Osteocyte (in vitro differentiated cells): ENCODE measurements around the gene PALD1. TPM values are rescaled to one million over a fixed set of nuclear protein-coding genes. Genes with fewer than 3 reads are reported as not detected.

Source experiments
- DNase-seq: peaks from one replicate; pipeline ENCODE4 v3.0.0; 2021; ENCODE audit warnings: mixed read lengths; ENCODE audit not compliant: unreplicated experiment; ENCODE audit errors: extremely low spot score
- H3K27ac Mint-ChIP-seq: one replicate; pipeline ENCODE4 v1.8.0; 2021; ENCODE audit warnings: mild to moderate bottlenecking, mixed read lengths; ENCODE audit not compliant: unreplicated experiment
- H3K27me3 Mint-ChIP-seq: one replicate; pipeline ENCODE4 v1.8.0; 2021; ENCODE audit warnings: mixed read lengths; ENCODE audit not compliant: unreplicated experiment
- H3K36me3 Mint-ChIP-seq: one replicate; pipeline ENCODE4 v1.8.0; 2021; ENCODE audit warnings: mixed read lengths; ENCODE audit not compliant: unreplicated experiment
- H3K4me1 Mint-ChIP-seq: one replicate; pipeline ENCODE4 v1.8.0; 2021; ENCODE audit warnings: mixed read lengths; ENCODE audit not compliant: unreplicated experiment
- H3K4me3 Mint-ChIP-seq: one replicate; pipeline ENCODE4 v1.8.0; 2021; ENCODE audit warnings: mild to moderate bottlenecking, moderate library complexity, mixed read lengths; ENCODE audit not compliant: unreplicated experiment
- H3K9me3 Mint-ChIP-seq: one replicate; pipeline ENCODE4 v1.8.0; 2021; ENCODE audit warnings: mixed read lengths; ENCODE audit not compliant: unreplicated experiment
- total RNA-seq: library from RNA; stranded (reverse); gene quantifications from 2 replicates; pipeline ENCODE4 v1.2.1, GENCODE V29; 2021
- TF ChIP-seq, protein P1 (sequence below): fragments of 200-600 bp; sonication (generic); IDR thresholded peaks from 2 replicates; pipeline ENCODE4 v1.5.0; 2021; ENCODE audit warnings: antibody characterized with exemption, mild to moderate bottlenecking, moderate library complexity

Gene PALD1
- total RNA-seq, 1 donor from 2014 or later = 3.1 TPM

DNA sequence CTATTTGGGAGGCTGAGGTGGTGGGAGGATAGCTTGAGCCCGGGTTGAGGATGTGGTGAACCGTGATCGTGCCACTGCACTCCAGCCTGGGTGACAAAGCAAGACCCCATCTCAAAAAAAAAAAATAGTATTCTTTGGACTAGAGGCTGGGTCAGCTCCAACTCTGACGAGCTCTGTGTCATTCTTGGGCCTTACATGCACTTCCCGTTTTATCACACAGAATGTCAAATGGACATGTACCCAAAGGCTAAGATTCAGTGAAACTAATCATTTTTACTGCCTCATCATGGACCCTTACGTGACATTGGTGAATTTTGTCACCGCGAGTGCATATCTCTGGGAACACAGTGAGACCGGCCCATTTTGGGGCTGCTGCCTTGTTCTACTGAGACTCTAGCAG is 27.3 kb downstream of the PALD1 start:
- Mint-ChIP-seq H3K36me3 (no peaks in the 10 kb centered on the region), H3K9me3 (no peaks in the 10 kb centered on the region), H3K4me3 (no peak overlapping the region), H3K27ac (no peak overlapping the region), H3K4me1 (peaks cover 33% of the 10 kb centered on the region), H3K27me3 (no peaks in the 10 kb centered on the region)
- no peak for DNase-seq
- TF ChIP-seq, protein P1, sequence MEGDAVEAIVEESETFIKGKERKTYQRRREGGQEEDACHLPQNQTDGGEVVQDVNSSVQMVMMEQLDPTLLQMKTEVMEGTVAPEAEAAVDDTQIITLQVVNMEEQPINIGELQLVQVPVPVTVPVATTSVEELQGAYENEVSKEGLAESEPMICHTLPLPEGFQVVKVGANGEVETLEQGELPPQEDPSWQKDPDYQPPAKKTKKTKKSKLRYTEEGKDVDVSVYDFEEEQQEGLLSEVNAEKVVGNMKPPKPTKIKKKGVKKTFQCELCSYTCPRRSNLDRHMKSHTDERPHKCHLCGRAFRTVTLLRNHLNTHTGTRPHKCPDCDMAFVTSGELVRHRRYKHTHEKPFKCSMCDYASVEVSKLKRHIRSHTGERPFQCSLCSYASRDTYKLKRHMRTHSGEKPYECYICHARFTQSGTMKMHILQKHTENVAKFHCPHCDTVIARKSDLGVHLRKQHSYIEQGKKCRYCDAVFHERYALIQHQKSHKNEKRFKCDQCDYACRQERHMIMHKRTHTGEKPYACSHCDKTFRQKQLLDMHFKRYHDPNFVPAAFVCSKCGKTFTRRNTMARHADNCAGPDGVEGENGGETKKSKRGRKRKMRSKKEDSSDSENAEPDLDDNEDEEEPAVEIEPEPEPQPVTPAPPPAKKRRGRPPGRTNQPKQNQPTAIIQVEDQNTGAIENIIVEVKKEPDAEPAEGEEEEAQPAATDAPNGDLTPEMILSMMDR = no peak

DNA sequence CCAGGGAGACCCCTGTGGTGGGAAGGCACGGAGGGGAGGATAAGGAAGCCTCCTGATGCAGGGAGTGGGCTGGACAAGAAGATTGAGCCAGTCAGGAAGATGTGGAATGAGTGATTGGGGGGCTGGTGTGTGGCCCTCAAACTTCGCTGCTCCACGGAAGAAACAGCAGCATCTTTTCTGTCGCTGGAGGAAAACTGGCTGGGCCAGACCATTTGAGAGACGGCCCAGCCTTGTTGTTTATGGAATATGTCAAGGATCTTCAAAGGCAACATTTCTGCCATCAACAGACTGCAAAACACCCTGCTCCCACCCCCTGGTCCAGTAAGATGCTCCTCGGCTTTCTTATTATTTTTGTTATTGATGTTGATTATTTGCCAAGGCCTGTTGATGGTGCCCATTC is 29.4 kb downstream of the PALD1 start:
- Mint-ChIP-seq H3K9me3 (no peaks in the 10 kb centered on the region), H3K4me1 (peaks cover 49% of the 10 kb centered on the region), H3K36me3 (no peaks in the 10 kb centered on the region), H3K27me3 (no peaks in the 10 kb centered on the region), H3K4me3 (no peak overlapping the region), H3K27ac (no peak overlapping the region)
- DNase-seq = no peak
- TF ChIP-seq, protein P1 = no peak

DNA sequence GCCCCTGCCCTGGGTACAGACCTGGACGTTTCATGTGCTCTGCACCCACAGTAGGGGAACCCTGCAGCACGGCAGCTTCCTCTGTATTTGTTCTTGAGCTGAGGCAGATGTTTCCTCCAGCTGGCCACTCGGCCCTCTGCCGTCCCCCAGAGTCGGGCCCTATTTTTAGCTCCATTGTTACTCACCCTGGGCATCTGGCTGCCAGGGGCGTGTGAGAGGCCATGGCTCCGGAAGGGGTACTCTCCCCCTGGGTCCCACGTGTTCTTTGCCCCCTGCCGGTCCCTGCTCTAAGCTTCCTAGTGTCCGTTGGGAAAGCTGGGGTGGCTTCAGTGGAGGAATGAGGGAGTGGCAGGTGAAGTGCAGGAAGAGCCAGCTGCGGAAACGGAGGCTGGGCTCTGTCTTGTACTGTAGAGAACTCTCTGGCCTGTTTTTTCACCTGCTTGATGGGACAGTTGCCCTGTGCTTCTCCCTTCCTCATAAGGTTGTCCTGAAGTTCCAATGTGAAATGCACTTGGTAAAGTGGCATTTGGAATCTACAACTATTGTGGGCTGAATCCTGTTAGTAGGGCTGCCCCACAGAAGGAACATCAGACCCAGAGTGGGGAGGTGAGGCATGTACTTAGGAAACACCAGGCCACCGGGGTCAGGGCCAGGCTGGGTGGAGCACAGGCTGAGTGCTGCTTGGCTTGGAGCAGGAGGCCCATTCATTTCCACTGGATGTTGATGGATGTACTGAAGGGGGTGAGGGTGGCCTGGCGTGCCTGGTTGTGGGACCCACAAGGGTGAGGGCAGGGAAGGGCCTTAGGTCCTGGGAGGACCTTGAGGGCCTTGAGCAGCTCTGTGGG is 30.6 kb downstream of the PALD1 start:
- Mint-ChIP-seq H3K36me3 (no peaks in the 10 kb centered on the region), H3K27ac (peak overlapping the region; percentile 57), H3K4me1 (peaks cover 48% of the 10 kb centered on the region), H3K27me3 (no peaks in the 10 kb centered on the region), H3K9me3 (no peaks in the 10 kb centered on the region), H3K4me3 (no peak overlapping the region)
- DNase-seq = no peak
- TF ChIP-seq, protein P1 = no peak

DNA sequence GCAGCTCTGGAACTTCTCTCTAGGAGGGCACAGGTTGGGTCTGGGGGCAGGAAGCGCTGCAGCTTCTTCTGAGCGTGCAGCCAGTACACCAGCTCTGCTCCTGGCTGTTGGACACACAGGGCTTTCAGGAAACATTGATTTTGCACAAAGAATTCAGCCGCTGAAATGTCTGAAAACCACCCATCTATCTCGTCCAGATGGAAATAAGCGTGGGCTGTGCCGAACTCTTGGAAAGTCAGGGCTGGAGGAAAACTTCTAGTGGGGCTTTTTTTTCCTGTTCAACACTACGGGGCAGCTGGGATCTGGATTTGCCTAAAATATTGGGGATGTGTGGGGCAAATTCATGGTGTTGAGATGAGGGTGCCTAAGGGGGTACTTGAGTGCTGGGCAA is 31.2 kb downstream of the PALD1 start:
- H3K27me3 Mint-ChIP-seq = no peaks in the 10 kb centered on the region
- peaks cover 53% of the 10 kb centered on the region for H3K4me1 Mint-ChIP-seq
- H3K4me3 Mint-ChIP-seq = no peak overlapping the region
- TF ChIP-seq, protein P1 = no peak
- H3K36me3 Mint-ChIP-seq = no peaks in the 10 kb centered on the region
- DNase-seq = no peak
- no peak overlapping the region for H3K27ac Mint-ChIP-seq
- H3K9me3 Mint-ChIP-seq = no peaks in the 10 kb centered on the region

DNA sequence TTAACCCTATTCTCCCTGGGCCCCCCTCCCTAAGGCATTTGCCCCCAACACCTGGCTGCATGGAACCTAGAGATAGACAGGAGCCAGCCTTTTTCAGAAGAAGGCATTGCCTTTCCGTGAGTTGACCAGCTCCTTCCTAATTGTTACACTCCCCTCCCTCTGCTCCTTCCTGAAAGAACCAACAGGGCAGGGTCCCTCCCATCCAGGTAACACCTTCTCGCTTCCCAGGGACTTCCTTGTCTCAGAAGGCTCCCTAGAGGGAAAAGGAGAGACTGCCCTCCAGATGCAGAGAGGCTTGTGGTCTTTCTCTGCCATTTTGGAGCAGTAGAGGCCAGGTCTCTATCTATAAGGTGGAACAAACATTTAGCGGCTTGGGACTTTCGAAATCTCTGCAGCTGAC is 31.9 kb downstream of the PALD1 start:
- no peak for DNase-seq
- Mint-ChIP-seq H3K9me3 (no peaks in the 10 kb centered on the region), H3K27me3 (no peaks in the 10 kb centered on the region), H3K4me1 (peaks cover 54% of the 10 kb centered on the region), H3K36me3 (no peaks in the 10 kb centered on the region), H3K27ac (no peak overlapping the region), H3K4me3 (no peak overlapping the region)
- TF ChIP-seq, protein P1 = no peak
